NCI-H128 (cell line): ENCODE results near the gene NDUFS2.
A peak's percentile ranks its signal among the peaks of the same experiment; 100 is the strongest.
"Not testable (repeated sequence)": the region's sequence is repeated elsewhere in the genome, so short reads cannot be mapped to it uniquely, and the experiment has no call there.

Source experiments
- DNase-seq: peaks from one replicate; lab custom pipeline; 2025; ENCODE audit not compliant: unreplicated experiment; lab: John Stamatoyannopoulos, UW

Gene NDUFS2

DNA sequence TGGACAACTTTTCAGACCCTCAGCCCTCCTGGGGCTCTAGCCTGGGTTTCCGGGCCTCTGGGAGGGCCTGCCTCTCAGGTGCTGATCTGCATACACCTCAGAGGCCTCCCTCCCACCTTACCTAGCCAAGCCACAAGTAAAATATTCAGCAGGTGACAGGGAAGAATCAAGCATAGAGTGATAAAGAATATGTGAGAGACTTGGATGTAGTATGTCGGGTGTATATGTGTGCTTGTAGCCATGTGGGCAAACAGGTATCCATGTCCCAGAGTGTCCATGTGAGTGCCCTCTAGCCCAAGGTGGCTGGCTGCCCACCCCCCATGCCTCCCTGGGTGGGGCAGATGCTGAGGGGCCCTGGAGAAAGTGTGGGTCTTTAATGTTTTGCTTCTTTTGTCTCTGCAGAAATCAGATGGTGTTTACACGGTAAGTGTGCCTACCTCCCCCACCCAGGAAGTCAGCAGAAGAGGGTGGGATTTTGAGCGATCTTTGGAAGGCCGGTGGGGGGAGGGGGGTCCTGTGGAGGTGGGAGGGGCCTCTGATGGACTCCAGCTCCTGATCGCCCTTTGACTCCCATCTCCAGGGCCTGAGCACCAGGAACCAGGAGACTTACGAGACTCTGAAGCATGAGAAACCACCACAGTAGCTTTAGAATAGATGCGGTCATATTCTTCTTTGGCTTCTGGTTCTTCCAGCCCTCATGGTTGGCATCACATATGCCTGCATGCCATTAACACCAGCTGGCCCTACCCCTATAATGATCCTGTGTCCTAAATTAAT is 16.3 kb downstream of the NDUFS2 start:
- no peak for DNase-seq

DNA sequence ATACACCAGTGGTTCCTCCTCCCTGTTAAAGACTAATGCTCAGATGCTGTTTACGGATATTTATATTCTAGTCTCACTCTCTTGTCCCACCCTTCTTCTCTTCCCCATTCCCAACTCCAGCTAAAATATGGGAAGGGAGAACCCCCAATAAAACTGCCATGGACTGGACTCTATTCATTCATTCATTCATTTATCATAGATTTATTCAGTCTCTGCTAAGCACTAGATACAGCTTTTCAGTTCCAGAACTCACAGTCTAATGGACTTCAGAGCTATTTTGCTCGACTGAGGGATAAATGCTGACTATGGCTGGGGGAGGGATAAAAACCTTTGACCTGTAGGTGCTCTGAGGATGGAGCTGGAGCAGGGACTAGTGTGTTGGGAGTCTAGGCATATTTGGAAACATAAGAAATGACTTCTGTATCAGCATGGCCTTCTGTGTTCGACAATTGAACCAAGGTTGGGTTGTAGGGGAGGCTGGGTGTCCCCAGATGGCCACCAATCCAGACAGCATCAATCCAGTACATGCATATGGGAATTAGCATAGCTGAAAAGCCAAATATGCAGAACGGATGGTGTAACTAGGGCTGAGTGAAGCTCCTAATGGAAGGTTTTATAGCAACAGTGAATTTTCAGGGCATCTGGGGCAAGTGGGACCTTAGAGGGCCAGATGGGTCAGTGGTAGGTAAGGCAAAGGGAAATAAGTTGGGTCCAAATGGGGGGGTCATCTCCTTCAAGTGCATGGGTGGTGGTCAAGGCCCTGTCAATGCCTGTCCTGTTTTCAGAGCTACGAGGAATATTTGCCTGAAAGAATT is 17.1 kb downstream of the NDUFS2 start:
- DNase-seq: no peak

DNA sequence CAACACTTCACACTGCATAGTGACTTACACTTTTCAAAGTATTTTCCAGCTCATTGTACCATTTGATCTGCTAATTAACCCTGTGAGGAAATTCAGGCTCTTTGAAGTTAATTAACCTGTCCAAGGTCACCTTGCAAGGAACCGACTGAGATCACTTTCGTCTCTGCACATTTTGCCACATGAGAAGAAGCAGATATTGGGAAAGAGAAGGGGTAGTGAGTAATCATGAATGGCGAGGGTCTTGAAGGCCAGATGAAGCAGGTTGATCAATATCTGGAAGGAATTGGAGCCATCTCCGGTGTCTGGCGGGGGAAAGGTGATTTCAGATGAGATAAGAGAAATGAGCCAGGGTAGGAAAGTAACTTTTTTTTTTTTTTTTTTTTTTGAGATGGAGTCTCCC is 17.8 kb downstream of the NDUFS2 start:
- no peak for DNase-seq

DNA sequence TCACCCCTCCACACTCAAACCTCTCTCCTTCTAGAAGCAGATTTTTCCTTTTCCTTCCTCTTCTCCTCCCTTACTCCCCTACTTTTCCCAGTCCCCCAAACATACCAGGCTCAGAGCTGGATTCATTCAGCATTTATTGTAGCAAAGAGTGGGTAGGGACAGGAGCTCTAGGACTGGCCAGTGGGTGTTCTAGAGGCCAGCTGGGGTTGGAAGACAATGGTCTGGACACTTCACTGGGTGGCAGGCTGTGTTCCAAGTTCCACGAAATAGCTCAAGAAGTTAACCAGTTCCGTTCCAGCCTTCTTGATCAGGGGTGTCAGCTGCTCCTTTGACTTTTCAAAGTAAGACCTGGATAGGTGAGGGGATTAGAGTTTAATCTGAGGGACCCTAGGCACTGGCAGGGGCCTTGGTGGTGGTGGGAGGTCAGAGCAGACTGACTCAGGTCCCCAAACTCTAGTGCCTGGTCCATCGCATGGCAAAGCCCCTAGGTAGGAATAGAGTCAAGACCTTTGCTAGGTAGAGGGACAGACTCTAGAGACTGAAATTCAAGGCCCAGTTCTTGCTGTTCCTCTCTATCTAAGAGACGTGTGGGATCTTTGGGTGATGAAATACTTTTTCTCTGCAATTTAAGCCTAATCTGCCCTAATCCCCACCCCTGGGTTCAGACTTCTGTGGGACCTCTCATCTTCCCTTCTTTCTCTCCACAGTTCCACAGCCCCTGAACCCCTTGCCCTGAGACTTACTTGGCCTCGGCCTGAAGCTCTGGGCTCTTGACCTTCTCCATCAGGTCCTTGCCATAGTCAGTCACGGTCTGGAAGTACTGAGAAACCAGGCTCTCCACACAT is 20.2 kb downstream of the NDUFS2 start:
- DNase-seq: no peak

DNA sequence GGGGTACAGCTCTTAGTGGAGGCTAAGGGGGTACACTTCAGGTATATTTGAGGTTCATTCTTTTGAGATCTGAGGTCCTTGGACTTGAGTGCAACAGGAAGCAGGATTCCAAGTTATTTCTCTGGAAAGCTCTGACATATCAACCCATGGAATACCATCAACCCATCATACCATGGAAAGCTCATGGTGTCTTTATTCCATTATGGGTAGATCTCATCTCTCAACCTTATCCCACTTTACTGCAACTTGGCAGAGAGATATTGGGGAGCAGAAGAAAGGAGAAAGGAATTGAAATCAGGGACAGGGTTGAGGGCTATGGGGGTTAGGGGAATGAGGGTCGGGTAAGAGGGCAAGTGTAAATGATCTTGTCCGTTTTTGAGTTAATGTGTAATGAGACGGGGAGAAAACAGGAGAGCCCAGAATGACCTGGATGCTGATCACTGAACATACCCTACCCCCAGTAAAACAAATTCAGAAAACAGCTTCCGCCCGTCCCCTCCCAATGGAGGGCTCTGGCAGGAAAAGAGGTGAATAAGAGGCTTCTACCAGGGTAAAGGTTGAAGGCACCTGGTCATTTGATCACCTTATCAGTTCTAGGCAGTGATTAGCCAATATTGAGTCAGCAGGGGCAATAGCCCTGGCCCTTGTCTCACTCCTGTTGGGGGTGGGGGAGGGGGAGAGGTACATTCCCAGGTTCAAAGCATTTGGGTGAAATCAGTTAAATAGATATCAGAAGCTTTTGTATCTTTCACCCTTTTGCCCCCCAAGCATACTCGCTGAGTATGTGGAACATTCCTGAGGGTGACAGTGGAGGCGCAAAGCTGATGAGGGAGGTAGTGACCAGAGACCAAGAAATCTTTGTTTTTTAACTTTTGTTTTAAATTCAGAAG is 21.9 kb downstream of the NDUFS2 start:
- no peak for DNase-seq

DNA sequence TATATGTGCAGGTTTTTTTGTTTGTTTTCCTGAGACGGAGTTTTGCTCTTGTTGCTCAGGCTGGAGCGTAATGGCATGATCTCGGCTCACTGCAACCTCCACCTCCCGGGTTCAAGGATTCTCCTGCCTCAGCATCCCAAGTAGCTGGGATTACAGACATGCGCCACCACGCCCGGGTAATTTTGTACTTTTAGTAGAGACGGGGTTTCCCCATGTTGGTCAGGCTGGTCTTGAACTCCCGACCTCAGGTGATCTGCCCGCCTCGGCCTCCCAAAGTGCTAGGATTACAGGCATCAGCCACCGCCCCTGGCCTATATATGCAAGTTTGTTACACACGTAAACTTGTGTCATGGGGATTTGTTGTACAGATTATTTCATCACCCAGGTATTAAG is 22.5 kb downstream of the NDUFS2 start:
- not testable (repeated sequence) for DNase-seq

DNA sequence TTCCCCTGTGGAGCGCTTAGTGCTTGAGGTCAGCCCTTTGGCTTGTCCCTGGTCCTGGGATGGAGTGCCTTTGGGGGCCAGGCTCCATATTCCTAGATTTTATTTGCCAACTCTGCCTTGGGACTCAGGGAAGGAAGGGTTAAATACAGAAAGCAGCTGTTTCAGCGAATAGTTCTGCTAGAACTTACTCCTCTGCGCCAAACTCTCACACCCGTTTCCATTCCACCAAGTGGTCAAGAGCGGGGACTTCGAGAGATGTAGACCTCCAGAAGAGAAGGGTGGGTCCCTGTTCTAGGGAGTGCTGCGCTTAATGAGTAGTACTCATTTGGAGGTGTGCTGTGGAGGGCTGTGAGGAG is 23.0 kb downstream of the NDUFS2 start:
- no peak for DNase-seq

DNA sequence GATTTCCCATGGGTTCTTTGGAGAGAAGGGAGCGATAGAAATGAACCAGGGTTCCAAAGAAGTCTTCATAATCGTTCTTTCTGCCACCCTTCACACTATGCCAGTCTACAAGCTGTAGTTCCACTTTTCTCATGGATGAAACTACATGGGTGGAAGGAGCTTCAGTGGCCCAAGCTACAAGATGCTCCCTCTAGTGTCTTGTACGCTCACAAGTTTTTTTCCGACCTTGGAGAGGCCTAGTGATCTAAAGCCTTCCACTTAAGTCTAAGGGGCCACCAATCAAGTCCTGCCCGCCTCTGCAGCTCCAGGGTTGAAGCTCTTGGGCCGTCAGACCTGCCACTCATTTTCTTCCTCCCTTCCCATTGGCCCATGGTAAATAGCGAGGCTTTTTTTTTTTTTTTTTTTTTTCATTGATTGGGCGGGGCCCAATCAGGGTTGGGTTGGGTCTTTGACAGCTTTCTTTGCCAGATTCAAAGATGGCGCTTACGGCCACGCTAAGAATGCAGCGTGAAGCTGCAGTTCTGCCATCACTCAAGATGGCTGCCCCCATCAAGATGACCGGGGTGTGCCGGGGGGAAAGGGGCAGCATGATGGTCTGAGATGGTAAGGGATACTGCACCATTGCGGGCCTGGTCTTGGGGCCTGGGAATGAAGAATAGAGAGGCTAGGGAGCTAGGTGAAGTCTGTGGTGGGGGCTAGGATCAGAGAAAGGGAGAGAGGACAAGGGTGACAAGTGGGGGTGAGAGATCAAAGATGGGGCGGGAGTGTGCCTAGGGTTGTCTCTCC is 23.6 kb downstream of the NDUFS2 start, which contains the start of gene TOMM40L:
Gene TOMM40L (plus strand): TSS at position 527 of the 786 bp plus-strand sequence. CDS start 430 bp downstream, outside the sequence.
- peak; percentile 98 for DNase-seq

DNA sequence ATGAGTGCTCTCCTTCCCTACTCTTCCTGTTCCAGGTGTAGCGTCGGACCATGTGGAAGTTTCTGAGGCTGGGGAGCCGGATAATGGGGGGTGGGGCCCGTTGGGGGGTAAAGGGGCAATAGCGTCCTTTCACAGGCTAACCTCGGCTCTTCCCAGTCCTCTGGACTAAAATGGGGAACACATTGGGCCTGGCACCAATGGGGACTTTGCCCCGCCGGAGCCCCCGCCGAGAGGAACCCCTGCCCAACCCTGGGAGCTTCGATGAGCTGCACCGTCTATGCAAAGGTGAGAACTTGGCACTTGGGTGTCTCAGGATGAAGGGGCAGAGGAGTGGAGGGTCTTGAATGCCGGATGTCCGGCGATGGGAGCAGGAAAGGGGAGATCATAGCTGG is 24.1 kb downstream of the NDUFS2 start:
- no peak for DNase-seq

DNA sequence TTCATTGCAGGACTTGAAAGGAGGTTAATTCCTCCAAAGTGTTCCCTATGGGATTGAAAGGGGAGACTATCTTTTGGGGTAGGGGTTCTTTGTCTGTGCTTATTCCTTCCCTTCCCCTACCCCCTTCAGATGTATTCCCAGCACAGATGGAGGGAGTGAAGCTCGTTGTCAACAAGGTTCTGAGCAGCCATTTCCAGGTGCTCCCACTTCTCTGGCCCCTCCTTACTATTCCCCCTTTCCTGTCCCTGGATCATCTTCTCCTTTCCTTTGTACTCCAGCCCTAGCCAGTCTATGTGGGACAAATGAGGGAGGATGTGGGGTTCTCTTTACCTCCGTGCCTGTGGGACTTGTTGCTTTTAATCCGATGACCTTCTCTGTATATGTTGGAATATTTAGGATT is 24.6 kb downstream of the NDUFS2 start:
- no peak for DNase-seq

DNA sequence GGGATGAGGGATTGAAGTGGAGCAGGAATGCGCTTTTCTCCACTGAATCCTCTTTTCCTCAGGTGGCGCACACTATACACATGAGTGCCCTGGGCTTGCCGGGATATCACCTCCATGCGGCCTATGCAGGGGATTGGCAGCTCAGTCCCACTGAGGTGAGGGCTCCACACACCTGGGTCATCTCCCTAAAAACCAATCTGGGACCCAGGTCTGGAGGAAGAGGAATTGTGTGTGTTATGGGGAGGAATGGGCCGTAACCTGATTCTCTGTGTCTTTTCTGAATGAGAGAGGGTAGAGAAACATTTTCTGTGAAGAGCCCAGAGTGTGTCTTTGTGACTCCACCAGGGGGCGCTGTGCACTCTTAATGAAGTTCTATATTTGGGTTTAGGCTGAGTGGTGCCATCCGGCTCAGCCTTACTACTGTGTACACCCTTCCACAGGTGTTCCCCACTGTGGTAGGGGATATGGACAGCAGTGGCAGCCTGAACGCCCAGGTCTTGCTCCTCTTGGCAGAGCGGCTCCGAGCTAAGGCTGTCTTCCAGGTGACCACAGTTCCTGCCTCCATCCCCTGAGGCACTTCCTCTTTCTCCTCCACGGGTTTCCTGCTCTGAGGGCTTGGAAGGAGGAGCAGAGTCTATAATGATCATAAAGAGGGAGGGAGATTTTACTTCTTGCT is 25.2 kb downstream of the NDUFS2 start:
- peak; percentile 68 for DNase-seq

DNA sequence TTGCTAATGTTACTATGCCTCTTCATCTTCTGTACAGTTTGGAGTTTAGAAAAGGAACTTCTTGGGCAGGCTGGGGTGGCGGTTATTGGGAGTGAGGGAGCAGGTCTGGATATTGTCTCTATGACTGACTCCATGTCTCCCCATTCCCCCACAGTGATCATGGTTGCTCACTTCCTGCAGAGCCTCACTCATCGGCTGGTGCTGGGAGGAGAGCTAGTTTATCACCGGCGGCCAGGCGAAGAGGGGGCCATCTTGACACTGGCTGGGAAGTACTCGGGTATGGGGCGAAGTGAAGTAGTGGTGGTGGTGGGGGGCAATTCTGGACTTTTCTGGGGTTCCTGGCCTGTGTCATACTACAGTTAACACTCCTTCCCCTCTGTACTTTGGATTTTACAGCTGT is 25.9 kb downstream of the NDUFS2 start:
- DNase-seq: no peak

DNA sequence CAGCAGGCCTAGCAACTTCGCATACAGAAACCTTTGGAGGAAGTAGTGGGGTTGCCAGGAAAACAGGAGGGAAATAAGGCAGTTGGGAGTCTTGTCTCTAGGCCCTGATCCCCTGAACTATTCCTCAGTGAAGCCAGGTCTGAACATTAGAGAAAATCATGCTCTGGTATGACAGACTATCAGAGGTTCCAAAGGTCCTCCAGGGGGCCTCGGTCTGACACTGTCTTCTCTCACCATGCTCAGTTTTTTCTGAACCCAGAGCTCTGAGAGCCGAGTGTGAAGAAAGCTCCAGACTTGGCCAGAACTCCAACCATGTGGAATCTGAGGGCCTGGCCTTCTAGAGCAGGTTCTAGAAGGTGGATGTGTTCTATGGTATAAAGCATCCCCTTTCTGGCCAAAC is 27.7 kb downstream of the NDUFS2 start:
- DNase-seq: no peak

DNA sequence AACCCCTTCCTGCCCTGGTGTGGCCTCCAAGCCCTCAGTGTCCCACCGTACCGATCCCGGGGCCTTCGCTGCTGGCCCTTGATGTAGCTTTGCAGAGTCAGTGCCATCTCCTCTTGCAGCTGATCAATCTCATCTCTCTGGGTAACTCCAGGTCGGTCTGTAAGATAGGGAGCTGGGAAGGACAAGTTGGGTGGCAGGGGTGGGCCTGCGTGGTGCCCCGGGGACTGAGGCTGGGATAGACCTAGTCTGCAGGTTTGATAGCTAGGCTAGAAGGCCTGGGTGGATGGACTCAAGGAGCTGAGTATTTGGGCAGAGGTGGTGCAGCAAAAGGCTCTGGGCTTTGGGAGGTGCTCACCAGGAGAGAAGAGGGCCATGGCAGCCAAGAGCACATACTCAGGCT is 28.6 kb downstream of the NDUFS2 start:
- no peak for DNase-seq

DNA sequence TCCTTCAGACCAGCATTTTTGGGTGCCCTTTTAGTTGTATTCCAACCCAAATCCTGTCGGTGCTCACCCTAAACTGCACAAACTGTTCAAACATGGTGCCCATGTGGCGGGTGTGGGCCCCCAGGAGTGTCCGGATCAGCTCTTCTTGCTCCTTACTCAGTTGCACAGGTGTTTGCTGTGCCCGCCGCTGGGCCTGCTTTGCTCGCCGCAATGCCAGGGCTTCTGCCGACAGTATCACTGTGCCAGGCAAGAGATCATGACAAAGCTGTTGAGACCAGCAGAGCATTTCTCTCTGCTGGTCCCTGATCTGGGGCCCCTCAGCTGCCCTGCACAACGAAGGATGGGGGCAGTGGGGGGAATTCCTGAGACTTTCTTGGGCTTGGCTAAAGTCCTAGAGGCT is 30.9 kb downstream of the NDUFS2 start:
- DNase-seq: no peak

DNA sequence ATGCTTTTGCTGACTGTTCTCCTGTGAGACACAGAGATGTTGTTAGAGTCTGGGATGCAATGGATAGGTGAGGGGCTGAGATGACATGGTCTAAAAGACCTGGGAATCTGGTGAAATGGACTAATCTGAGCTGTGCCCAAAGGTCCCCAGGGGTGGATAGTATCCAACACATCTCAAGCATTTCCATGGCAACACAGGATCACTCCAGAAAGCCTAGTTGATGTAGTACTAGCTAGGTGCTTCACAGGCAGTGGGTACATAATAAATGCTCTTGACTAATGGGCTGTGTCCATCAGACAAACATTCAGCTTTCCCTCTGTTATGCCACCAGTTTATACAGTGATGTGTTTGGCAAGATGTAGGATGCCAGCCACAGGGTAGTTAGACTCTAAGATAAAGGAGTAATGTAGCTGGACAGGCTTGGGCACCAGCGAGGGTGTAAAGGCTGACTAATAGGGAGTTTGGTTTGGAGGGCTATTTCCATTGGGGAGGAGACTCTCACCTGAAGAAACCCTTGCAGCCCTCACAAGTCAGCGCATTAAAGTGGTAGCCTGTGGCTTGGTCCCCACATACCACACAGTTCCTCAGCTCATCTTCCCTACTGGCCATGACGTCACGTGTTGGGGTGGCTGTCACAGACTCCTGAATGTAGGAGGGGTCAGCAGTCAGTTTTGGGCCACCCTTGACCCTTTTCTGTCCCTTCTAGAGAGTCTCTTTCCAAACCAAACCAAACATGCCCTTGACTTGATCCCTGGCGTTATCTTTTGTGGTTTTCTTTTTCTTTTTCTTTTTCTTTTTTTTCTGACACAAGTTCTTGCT is 34.0 kb downstream of the NDUFS2 start:
- no peak for DNase-seq

DNA sequence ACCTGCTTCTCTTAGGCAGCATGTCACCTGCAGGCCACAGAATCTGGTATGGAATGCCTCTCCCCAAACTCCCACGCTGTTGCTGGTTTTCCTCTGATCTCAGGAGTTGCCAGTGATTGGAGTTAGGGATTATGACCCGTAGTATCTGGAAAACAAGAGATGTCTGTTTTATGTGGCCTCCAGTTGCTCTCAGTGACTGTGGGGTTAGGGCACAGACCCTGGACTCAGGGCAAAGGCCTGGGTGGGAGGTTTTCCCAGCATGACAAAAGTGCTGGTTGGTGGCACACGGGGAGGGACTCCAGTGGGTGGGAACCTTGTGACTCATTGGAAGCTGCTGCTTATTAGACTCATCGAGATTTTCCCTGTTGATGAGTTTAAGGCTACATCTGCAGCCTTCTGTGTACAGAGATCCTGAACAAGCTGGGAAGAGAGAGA is 35.9 kb downstream of the NDUFS2 start, which contains the start of gene NR1I3:
Gene NR1I3 (minus strand): TSS at position 165 of the 435 bp plus-strand sequence. CDS start 1,638 bp downstream, outside the sequence.
- no peak for DNase-seq

DNA sequence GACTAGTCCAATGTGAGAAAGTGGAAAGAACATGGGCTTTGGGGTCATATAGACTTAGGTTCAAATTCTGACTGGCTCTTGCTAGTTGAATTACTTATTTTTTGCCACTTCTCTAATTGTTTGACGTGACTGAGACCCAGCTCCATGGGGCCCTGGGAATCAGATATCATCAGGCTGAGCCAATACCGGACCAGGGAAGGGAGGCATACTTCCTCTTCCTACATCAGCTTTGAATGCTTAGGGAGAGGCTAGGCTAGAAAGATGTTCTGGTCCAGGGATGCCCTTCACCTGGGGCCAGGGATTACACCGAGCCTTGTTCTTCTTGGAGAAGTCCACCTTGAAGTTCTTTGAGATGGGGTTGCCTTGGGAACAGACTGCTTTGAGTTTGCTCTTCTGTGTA is 39.5 kb downstream of the NDUFS2 start:
- DNase-seq: no peak
